ENCODE data around the gene IZUMO2.

GRCh38 chr19:50192463-50193211 lies 29.6 kb upstream of the IZUMO2 start:
- TF ChIP-seq MAX (IDR thresholded peaks at IDR 0.05; ENCODE audit: low read depth) (no peak), CTCF (IDR thresholded peaks at IDR 0.05) (no peak), EZH2phosphoT487 (IDR thresholded peaks at IDR 0.05; ENCODE audit: borderline replicate concordance, low read depth) (no peak), RAD21 (IDR thresholded peaks at IDR 0.05; ENCODE audit: low read length) (no peak), GABPA (IDR thresholded peaks at IDR 0.05; ENCODE audit: low read depth) (no peak), RCOR1 (IDR thresholded peaks at IDR 0.05; ENCODE audit: low read length) (no peak), ELF1 (IDR thresholded peaks at IDR 0.05) (no peak), ZBTB33 (IDR thresholded peaks at IDR 0.05; ENCODE audit: borderline replicate concordance, low read depth) (no peak), RFX5 (IDR thresholded peaks at IDR 0.05; ENCODE audit: low read length) (no peak), IRF3 (IDR thresholded peaks at IDR 0.05; ENCODE audit: low read depth, low read length) (no peak), EP300 (IDR thresholded peaks at IDR 0.05; ENCODE audit: borderline replicate concordance in 1 of 2, low read depth in 1 of 2, low read length in 1 of 2) (no peak)

Data from SK-N-SH (cell line).